SJSA1 (cell line): ENCODE measurements around the gene ACSL6. TPM values are rescaled to one million over a fixed set of nuclear protein-coding genes. Genes with fewer than 3 reads are reported as not detected.
"Not testable (repeated sequence)": the region's sequence is repeated elsewhere in the genome, so short reads cannot be mapped to it uniquely, and the experiment has no call there.

Experiments
- DNase-seq, 2 experiments: peaks; one replicate each; pipeline ENCODE4 v3.0.0-alpha.2; 2015 to 2020; ENCODE audit warnings: low spot score in 2 of 2, low read depth in 1 of 2
- H3K27ac ChIP-seq: fragments of 250-450 bp; sonication (Bioruptor Pico); 2 replicates; pipeline ENCODE4 v1.5.1; 2020; ENCODE audit warnings: mild to moderate bottlenecking, moderate library complexity
- H3K27me3 ChIP-seq: fragments of 250-450 bp; sonication (Bioruptor Pico); replicated peaks from 2 replicates; pipeline ENCODE4 v1.5.1; 2020; ENCODE audit warnings: mild to moderate bottlenecking, moderate library complexity
- H3K36me3 ChIP-seq: fragments of 250-450 bp; sonication (Bioruptor Pico); 2 replicates; pipeline ENCODE4 v1.5.1; 2020; ENCODE audit warnings: mild to moderate bottlenecking
- H3K4me1 ChIP-seq: fragments of 250-450 bp; sonication (Bioruptor Pico); replicated peaks from 2 replicates; pipeline ENCODE4 v1.6.1; 2021; ENCODE audit warnings: mild to moderate bottlenecking
- H3K4me3 ChIP-seq: fragments of 250-450 bp; sonication (Bioruptor Pico); 2 replicates; pipeline ENCODE4 v1.5.1; 2020; ENCODE audit warnings: mild to moderate bottlenecking
- H3K9me3 ChIP-seq: fragments of 250-450 bp; sonication (Bioruptor Pico); replicated peaks from 2 replicates; pipeline ENCODE4 v1.5.1; 2020; ENCODE audit warnings: mild to moderate bottlenecking
- total RNA-seq: library from RNA; depleted of rRNA; stranded (reverse); fragments of >200 nt; shearing (Covaris generic); gene quantifications from 2 replicates; pipeline ENCODE4 v1.2.3, GENCODE V29; 2014; rRNA removed

ACSL6 gene
- total RNA-seq, 1 experiment from 2014 or later = 0.03 TPM

- Histone ChIP-seq H3K9me3 (no peaks in the 10 kb centered on the region; the same call in 1 of the 2 replicates), H3K4me3 (no peak overlapping the region), H3K27me3 (0 out of 2 replicates have a peak, but pooled peaks cover 3% of the 10 kb centered on the region), H3K36me3 (no peaks in the 10 kb centered on the region), H3K4me1 (no peaks in the 10 kb centered on the region), H3K27ac (no peak overlapping the region)
- no peak for DNase-seq
These were observed 82.5 kb downstream of the ACSL6 start for GRCh38 chr5:131928957-131929356.

- Histone ChIP-seq H3K9me3 (no peaks in the 10 kb centered on the region; the same call in 1 of the 2 replicates), H3K4me1 (no peaks in the 10 kb centered on the region), H3K27me3 (no peaks in the 10 kb centered on the region), H3K27ac (no peak overlapping the region), H3K36me3 (no peaks in the 10 kb centered on the region), H3K4me3 (no peak overlapping the region)
- no peak for DNase-seq
These were observed 85.3 kb downstream of the ACSL6 start for GRCh38 chr5:131926168-131926567.

GRCh38 chr5:131916481-131916880 is 95.0 kb downstream of the ACSL6 start:
- no peak for DNase-seq
- Histone ChIP-seq H3K27ac (no peak overlapping the region), H3K36me3 (no peaks in the 10 kb centered on the region), H3K4me3 (no peak overlapping the region), H3K4me1 (no peaks in the 10 kb centered on the region), H3K27me3 (no peaks in the 10 kb centered on the region), H3K9me3 (no peaks in the 10 kb centered on the region)

GRCh38 chr5:131914472-131914871 is 97.0 kb downstream of the ACSL6 start:
- Histone ChIP-seq H3K9me3 (no peaks in the 10 kb centered on the region), H3K4me3 (no peak overlapping the region), H3K4me1 (no peaks in the 10 kb centered on the region), H3K36me3 (no peaks in the 10 kb centered on the region), H3K27me3 (no peaks in the 10 kb centered on the region), H3K27ac (no peak overlapping the region)
- no peak for DNase-seq

GRCh38 chr5:131913603-131914002 is 97.9 kb downstream of the ACSL6 start:
- DNase-seq = no peak
- H3K9me3 ChIP-seq = no peaks in the 10 kb centered on the region
- no peaks in the 10 kb centered on the region for H3K27me3 ChIP-seq
- no peaks in the 10 kb centered on the region for H3K4me1 ChIP-seq
- no peak overlapping the region for H3K27ac ChIP-seq
- H3K36me3 ChIP-seq = no peaks in the 10 kb centered on the region
- H3K4me3 ChIP-seq = no peak overlapping the region

GRCh38 chr5:131906668-131907067 is 104.8 kb downstream of the ACSL6 start:
- DNase-seq = no peak
- H3K27me3 ChIP-seq = no peaks in the 10 kb centered on the region
- no peaks in the 10 kb centered on the region for H3K9me3 ChIP-seq
- H3K4me3 ChIP-seq = no peak overlapping the region
- no peaks in the 10 kb centered on the region for H3K4me1 ChIP-seq
- no peaks in the 10 kb centered on the region for H3K36me3 ChIP-seq
- H3K27ac ChIP-seq = no peak overlapping the region

- not testable (repeated sequence) for H3K27ac ChIP-seq, H3K36me3 ChIP-seq, DNase-seq, H3K27me3 ChIP-seq, H3K4me1 ChIP-seq, H3K9me3 ChIP-seq, H3K4me3 ChIP-seq
These were observed 109.2 kb downstream of the ACSL6 start for GRCh38 chr5:131902266-131902665.

Other genes with a start within 250 kb of the ACSL6 start
- gene FNIP1, start 214.6 kb downstream of the ACSL6 start, total RNA-seq = 30.0 and 44.5 TPM in 2 replicates
- gene MEIKIN, start 66.0 kb downstream of the ACSL6 start, total RNA-seq = not detected in 2 replicates
- gene IL3, start 49.0 kb upstream of the ACSL6 start, total RNA-seq = not detected in 2 replicates
- 0.68 TPM in 1 of 2 replicates, not detected in the other for gene CSF2, start 62.1 kb upstream of the ACSL6 start, total RNA-seq
- 222 and 261 TPM in 2 replicates for gene P4HA2, start 216.2 kb upstream of the ACSL6 start, total RNA-seq
- gene PDLIM4, start 246.0 kb upstream of the ACSL6 start, total RNA-seq = 52.2 and 94.1 TPM in 2 replicates